ENCODE measurements around the gene MAPKAPK2. TPM values are rescaled to one million over a fixed set of nuclear protein-coding genes. Genes with fewer than 3 reads are reported as not detected.

The MAPKAPK2 gene
- total and polyA plus RNA-seq, 2 donors: 36.4 to 72.3 TPM

GRCh38 chr1:206715552-206716158 is 30.9 kb downstream of the MAPKAPK2 start:
- Histone ChIP-seq H3K36me3 (ENCODE audit: control insufficient read depth in 2 of 2, insufficient read depth in 2 of 2, low read length in 1 of 2) (no peaks in the 10 kb centered on the region), H3K4me3 (ENCODE audit: low read length in 2 of 2) (no peak overlapping the region)
- WGBS: 77% methylated on average over 3 of the region's 3 CpGs

GRCh38 chr1:206716159-206716869 is 31.6 kb downstream of the MAPKAPK2 start:
- 68% methylated on average over 11 of the region's 11 CpGs for WGBS
- Histone ChIP-seq H3K36me3 (ENCODE audit: control insufficient read depth in 2 of 2, insufficient read depth in 2 of 2, low read length in 1 of 2) (no peaks in the 10 kb centered on the region), H3K27me3 (ENCODE audit: control insufficient read depth in 2 of 2, insufficient read depth in 1 of 2, low read length in 1 of 2) (no peaks in the 10 kb centered on the region), H3K27ac (ENCODE audit: low read depth in 1 of 2, low read length in 1 of 2) (peak overlapping the region; percentile 56 to 65), H3K4me1 (ENCODE audit: control insufficient read depth in 2 of 2, insufficient read depth in 2 of 2, low read length in 2 of 2) (peaks cover 29 to 48% of the 10 kb centered on the region in 2 donors), H3K9me3 (ENCODE audit: control insufficient read depth in 2 of 2, insufficient read depth in 1 of 2, low read length in 1 of 2) (no peaks in the 10 kb centered on the region), H3K4me3 (ENCODE audit: low read length in 2 of 2) (no peak overlapping the region)
- peak in 1 of 9 donors; percentile 57 for DNase-seq (ENCODE audit: low read depth in 6 of 9, low spot score in 9 of 9)

More at GRCh38 chr1:206715552-206716158, 30.9 kb downstream of the MAPKAPK2 start:
- Histone ChIP-seq H3K4me1 (ENCODE audit: control insufficient read depth in 2 of 2, insufficient read depth in 2 of 2, low read length in 2 of 2) (peaks cover 29 to 48% of the 10 kb centered on the region in 2 donors), H3K27me3 (ENCODE audit: control insufficient read depth in 2 of 2, insufficient read depth in 1 of 2, low read length in 1 of 2) (no peaks in the 10 kb centered on the region), H3K27ac (ENCODE audit: low read depth in 1 of 2, low read length in 1 of 2) (peak overlapping the region; percentile 9 to 65), H3K9me3 (ENCODE audit: control insufficient read depth in 2 of 2, insufficient read depth in 1 of 2, low read length in 1 of 2) (no peaks in the 10 kb centered on the region)
- DNase-seq (ENCODE audit: low read depth in 6 of 9, low spot score in 9 of 9): no peak

GRCh38 chr1:206716870-206717673 is 32.4 kb downstream of the MAPKAPK2 start:
- 51% methylated on average over 8 of the region's 8 CpGs for WGBS
- no peaks in the 10 kb centered on the region for H3K36me3 ChIP-seq (ENCODE audit: control insufficient read depth in 2 of 2, insufficient read depth in 2 of 2, low read length in 1 of 2)
- H3K27me3 ChIP-seq (ENCODE audit: control insufficient read depth in 2 of 2, insufficient read depth in 1 of 2, low read length in 1 of 2): no peaks in the 10 kb centered on the region
- H3K9me3 ChIP-seq (ENCODE audit: control insufficient read depth in 2 of 2, insufficient read depth in 1 of 2, low read length in 1 of 2): no peaks in the 10 kb centered on the region
- H3K4me1 ChIP-seq (ENCODE audit: control insufficient read depth in 2 of 2, insufficient read depth in 2 of 2, low read length in 2 of 2): peaks cover 29 to 51% of the 10 kb centered on the region in 2 donors
- no peak for DNase-seq (ENCODE audit: low read depth in 6 of 9, low spot score in 9 of 9)
- H3K27ac ChIP-seq (ENCODE audit: low read depth in 1 of 2, low read length in 1 of 2): peak overlapping the region in 1 of 2 donors; percentile 65
- H3K4me3 ChIP-seq (ENCODE audit: low read length in 2 of 2): no peak overlapping the region

GRCh38 chr1:206717674-206717989 is 32.9 kb downstream of the MAPKAPK2 start:
- H3K27ac ChIP-seq (ENCODE audit: low read depth in 1 of 2, low read length in 1 of 2): peak overlapping the region in 1 of 2 donors; percentile 65

GRCh38 chr1:206719169-206719839 is 34.6 kb downstream of the MAPKAPK2 start:
- Histone ChIP-seq H3K4me3 (ENCODE audit: low read length in 2 of 2) (no peak overlapping the region), H3K36me3 (ENCODE audit: control insufficient read depth in 2 of 2, insufficient read depth in 2 of 2, low read length in 1 of 2) (no peaks in the 10 kb centered on the region), H3K27me3 (ENCODE audit: control insufficient read depth in 2 of 2, insufficient read depth in 1 of 2, low read length in 1 of 2) (no peaks in the 10 kb centered on the region), H3K27ac (ENCODE audit: low read depth in 1 of 2, low read length in 1 of 2) (peak overlapping the region in 1 of 2 donors; percentile 28), H3K9me3 (ENCODE audit: control insufficient read depth in 2 of 2, insufficient read depth in 1 of 2, low read length in 1 of 2) (no peaks in the 10 kb centered on the region), H3K4me1 (ENCODE audit: control insufficient read depth in 2 of 2, insufficient read depth in 2 of 2, low read length in 2 of 2) (peaks cover 25 to 54% of the 10 kb centered on the region in 2 donors)
- no peak for DNase-seq (ENCODE audit: low read depth in 6 of 9, low spot score in 9 of 9)
- 91% methylated on average over 10 of the region's 10 CpGs for WGBS

More at GRCh38 chr1:206717674-206717989, 32.9 kb downstream of the MAPKAPK2 start:
- Histone ChIP-seq H3K36me3 (ENCODE audit: control insufficient read depth in 2 of 2, insufficient read depth in 2 of 2, low read length in 1 of 2) (no peaks in the 10 kb centered on the region), H3K27me3 (ENCODE audit: control insufficient read depth in 2 of 2, insufficient read depth in 1 of 2, low read length in 1 of 2) (no peaks in the 10 kb centered on the region), H3K4me3 (ENCODE audit: low read length in 2 of 2) (no peak overlapping the region), H3K9me3 (ENCODE audit: control insufficient read depth in 2 of 2, insufficient read depth in 1 of 2, low read length in 1 of 2) (no peaks in the 10 kb centered on the region), H3K4me1 (ENCODE audit: control insufficient read depth in 2 of 2, insufficient read depth in 2 of 2, low read length in 2 of 2) (peaks cover 29 to 54% of the 10 kb centered on the region in 2 donors)
- no peak for DNase-seq (ENCODE audit: low read depth in 6 of 9, low spot score in 9 of 9)
- 98% methylated on average over 1 of the region's 1 CpG for WGBS

- Histone ChIP-seq H3K4me1 (ENCODE audit: control insufficient read depth in 2 of 2, insufficient read depth in 2 of 2, low read length in 2 of 2) (peaks cover 14 to 47% of the 10 kb centered on the region in 2 donors), H3K27me3 (ENCODE audit: control insufficient read depth in 2 of 2, insufficient read depth in 1 of 2, low read length in 1 of 2) (no peaks in the 10 kb centered on the region), H3K4me3 (ENCODE audit: low read length in 2 of 2) (no peak overlapping the region), H3K9me3 (ENCODE audit: control insufficient read depth in 2 of 2, insufficient read depth in 1 of 2, low read length in 1 of 2) (no peaks in the 10 kb centered on the region), H3K36me3 (ENCODE audit: control insufficient read depth in 2 of 2, insufficient read depth in 2 of 2, low read length in 1 of 2) (no peaks in the 10 kb centered on the region), H3K27ac (ENCODE audit: low read depth in 1 of 2, low read length in 1 of 2) (no peak overlapping the region)
- DNase-seq (ENCODE audit: low read depth in 6 of 9, low spot score in 9 of 9): no peak
- WGBS: 100% methylated on average over 1 of the region's 1 CpG
These were observed 36.7 kb downstream of the MAPKAPK2 start for GRCh38 chr1:206721454-206721853.

- no peak for DNase-seq (ENCODE audit: low read depth in 6 of 9, low spot score in 9 of 9)
- Histone ChIP-seq H3K4me1 (ENCODE audit: control insufficient read depth in 2 of 2, insufficient read depth in 2 of 2, low read length in 2 of 2) (peaks cover 6 to 43% of the 10 kb centered on the region in 2 donors), H3K9me3 (ENCODE audit: control insufficient read depth in 2 of 2, insufficient read depth in 1 of 2, low read length in 1 of 2) (no peaks in the 10 kb centered on the region), H3K27ac (ENCODE audit: low read depth in 1 of 2, low read length in 1 of 2) (no peak overlapping the region), H3K36me3 (ENCODE audit: control insufficient read depth in 2 of 2, insufficient read depth in 2 of 2, low read length in 1 of 2) (no peaks in the 10 kb centered on the region), H3K27me3 (ENCODE audit: control insufficient read depth in 2 of 2, insufficient read depth in 1 of 2, low read length in 1 of 2) (no peaks in the 10 kb centered on the region), H3K4me3 (ENCODE audit: low read length in 2 of 2) (no peak overlapping the region)
- WGBS: 88% methylated on average over 17 of the region's 17 CpGs
These were observed 38.2 kb downstream of the MAPKAPK2 start for GRCh38 chr1:206722751-206723461.

GRCh38 chr1:206723462-206723804 is 38.7 kb downstream of the MAPKAPK2 start:
- Histone ChIP-seq H3K4me3 (ENCODE audit: low read length in 2 of 2) (no peak overlapping the region), H3K4me1 (ENCODE audit: control insufficient read depth in 2 of 2, insufficient read depth in 2 of 2, low read length in 2 of 2) (peaks cover 11 to 49% of the 10 kb centered on the region in 2 donors), H3K27me3 (ENCODE audit: control insufficient read depth in 2 of 2, insufficient read depth in 1 of 2, low read length in 1 of 2) (no peaks in the 10 kb centered on the region), H3K9me3 (ENCODE audit: control insufficient read depth in 2 of 2, insufficient read depth in 1 of 2, low read length in 1 of 2) (no peaks in the 10 kb centered on the region), H3K36me3 (ENCODE audit: control insufficient read depth in 2 of 2, insufficient read depth in 2 of 2, low read length in 1 of 2) (no peaks in the 10 kb centered on the region), H3K27ac (ENCODE audit: low read depth in 1 of 2, low read length in 1 of 2) (no peak overlapping the region)
- 96% methylated on average over 4 of the region's 4 CpGs for WGBS
- no peak for DNase-seq (ENCODE audit: low read depth in 6 of 9, low spot score in 9 of 9)

Data from thymus (tissue), 11 donors.